ENCODE results near the gene MFSD6. TPM values are rescaled to one million over a fixed set of nuclear protein-coding genes. Genes with fewer than 3 reads are reported as not detected.

MFSD6 gene
- polyA plus RNA-seq, 1 of the 3 experiments (the other 2 are of a cell fraction), result 15.1 TPM

DNA sequence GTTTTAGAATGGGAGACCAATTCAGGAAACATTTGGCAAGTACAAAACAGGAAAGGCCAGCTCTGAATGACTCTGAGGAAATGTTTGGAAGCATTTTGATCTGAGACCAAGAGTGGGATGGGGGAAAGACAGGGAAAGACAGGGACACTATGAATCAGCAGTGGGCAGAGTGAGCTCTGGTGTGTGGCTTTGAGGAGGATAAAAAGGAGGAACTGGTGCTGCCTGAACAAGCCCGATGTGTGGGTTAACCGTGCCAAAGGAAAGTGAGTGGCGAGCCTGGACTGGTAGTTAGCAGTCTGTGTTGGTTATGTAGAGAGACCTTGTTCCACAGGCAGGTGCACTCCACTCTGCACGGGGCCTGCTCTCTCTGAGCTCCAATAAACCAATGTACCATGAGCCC is 5.3 kb downstream of the MFSD6 start:
- H3K27ac ChIP-seq (ENCODE audit: low read depth in 2 of 2, low read length in 1 of 2), result no peak overlapping the region
- H2AFZ ChIP-seq (ENCODE audit: low read depth), result no peak overlapping the region
- CTCF ChIA-PET, result interaction anchor here (0.9 to 1.0 kb wide), 2 partner anchors 97 to 638 kb away, joined by 3 read pairs; no protein-coding TSS in a partner anchor
- no peaks in the 10 kb centered on the region for H3K9me2 ChIP-seq
- POLR2A ChIA-PET, result no interaction called here
- peaks cover 9 to 17% of the 10 kb centered on the region in 2 experiments; a peak in 3 of 4 replicates for H3K4me1 ChIP-seq (ENCODE audit: control insufficient read depth in 1 of 2, insufficient read depth in 2 of 2, low read depth in 1 of 2, low read length in 1 of 2)
- no peaks in the 10 kb centered on the region for H3K36me3 ChIP-seq (replicated peaks in 1 of 2; ENCODE audit: control insufficient read depth in 1 of 2, insufficient read depth in 2 of 2, low read length in 1 of 2)
- no peaks in the 10 kb centered on the region for H3F3A ChIP-seq (replicated peaks; ENCODE audit: insufficient read depth)
- WGBS (ENCODE audit: low lambda C conversion rate), result 95% methylated on average over 3 of the region's 4 CpGs
- H3K79me2 ChIP-seq (ENCODE audit: insufficient read depth), result no peaks in the 10 kb centered on the region
- H3K9me3 ChIP-seq, result no peaks in the 10 kb centered on the region
- no peaks in the 10 kb centered on the region for H4K20me1 ChIP-seq (ENCODE audit: insufficient read depth)
- DNase-seq, result no peak
- H3K9ac ChIP-seq, result no peak overlapping the region
- no peaks in the 10 kb centered on the region for H3K27me3 ChIP-seq (ENCODE audit: insufficient read depth)
- H3K4me2 ChIP-seq, result no peak overlapping the region
- TF ChIP-seq, protein P1, sequence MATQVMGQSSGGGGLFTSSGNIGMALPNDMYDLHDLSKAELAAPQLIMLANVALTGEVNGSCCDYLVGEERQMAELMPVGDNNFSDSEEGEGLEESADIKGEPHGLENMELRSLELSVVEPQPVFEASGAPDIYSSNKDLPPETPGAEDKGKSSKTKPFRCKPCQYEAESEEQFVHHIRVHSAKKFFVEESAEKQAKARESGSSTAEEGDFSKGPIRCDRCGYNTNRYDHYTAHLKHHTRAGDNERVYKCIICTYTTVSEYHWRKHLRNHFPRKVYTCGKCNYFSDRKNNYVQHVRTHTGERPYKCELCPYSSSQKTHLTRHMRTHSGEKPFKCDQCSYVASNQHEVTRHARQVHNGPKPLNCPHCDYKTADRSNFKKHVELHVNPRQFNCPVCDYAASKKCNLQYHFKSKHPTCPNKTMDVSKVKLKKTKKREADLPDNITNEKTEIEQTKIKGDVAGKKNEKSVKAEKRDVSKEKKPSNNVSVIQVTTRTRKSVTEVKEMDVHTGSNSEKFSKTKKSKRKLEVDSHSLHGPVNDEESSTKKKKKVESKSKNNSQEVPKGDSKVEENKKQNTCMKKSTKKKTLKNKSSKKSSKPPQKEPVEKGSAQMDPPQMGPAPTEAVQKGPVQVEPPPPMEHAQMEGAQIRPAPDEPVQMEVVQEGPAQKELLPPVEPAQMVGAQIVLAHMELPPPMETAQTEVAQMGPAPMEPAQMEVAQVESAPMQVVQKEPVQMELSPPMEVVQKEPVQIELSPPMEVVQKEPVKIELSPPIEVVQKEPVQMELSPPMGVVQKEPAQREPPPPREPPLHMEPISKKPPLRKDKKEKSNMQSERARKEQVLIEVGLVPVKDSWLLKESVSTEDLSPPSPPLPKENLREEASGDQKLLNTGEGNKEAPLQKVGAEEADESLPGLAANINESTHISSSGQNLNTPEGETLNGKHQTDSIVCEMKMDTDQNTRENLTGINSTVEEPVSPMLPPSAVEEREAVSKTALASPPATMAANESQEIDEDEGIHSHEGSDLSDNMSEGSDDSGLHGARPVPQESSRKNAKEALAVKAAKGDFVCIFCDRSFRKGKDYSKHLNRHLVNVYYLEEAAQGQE (IDR thresholded peaks at IDR 0.05; ENCODE audit: low read depth, low read length), result no peak
- TF ChIP-seq FOSL2 (IDR thresholded peaks at IDR 0.05; ENCODE audit: borderline replicate concordance, low read depth), result no peak
- no peak for TF ChIP-seq FOXJ3 (CRISPR knock-in tag; IDR thresholded peaks at IDR 0.05)
- no peak for TF ChIP-seq ELF1 (IDR thresholded peaks at IDR 0.05)
- no peak for TF ChIP-seq EZH2phosphoT487 (IDR thresholded peaks at IDR 0.05; ENCODE audit: borderline replicate concordance, low read depth)
- TF ChIP-seq, protein P2, sequence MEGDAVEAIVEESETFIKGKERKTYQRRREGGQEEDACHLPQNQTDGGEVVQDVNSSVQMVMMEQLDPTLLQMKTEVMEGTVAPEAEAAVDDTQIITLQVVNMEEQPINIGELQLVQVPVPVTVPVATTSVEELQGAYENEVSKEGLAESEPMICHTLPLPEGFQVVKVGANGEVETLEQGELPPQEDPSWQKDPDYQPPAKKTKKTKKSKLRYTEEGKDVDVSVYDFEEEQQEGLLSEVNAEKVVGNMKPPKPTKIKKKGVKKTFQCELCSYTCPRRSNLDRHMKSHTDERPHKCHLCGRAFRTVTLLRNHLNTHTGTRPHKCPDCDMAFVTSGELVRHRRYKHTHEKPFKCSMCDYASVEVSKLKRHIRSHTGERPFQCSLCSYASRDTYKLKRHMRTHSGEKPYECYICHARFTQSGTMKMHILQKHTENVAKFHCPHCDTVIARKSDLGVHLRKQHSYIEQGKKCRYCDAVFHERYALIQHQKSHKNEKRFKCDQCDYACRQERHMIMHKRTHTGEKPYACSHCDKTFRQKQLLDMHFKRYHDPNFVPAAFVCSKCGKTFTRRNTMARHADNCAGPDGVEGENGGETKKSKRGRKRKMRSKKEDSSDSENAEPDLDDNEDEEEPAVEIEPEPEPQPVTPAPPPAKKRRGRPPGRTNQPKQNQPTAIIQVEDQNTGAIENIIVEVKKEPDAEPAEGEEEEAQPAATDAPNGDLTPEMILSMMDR (IDR thresholded peaks at IDR 0.05), result no peak
- TF ChIP-seq, protein P3, sequence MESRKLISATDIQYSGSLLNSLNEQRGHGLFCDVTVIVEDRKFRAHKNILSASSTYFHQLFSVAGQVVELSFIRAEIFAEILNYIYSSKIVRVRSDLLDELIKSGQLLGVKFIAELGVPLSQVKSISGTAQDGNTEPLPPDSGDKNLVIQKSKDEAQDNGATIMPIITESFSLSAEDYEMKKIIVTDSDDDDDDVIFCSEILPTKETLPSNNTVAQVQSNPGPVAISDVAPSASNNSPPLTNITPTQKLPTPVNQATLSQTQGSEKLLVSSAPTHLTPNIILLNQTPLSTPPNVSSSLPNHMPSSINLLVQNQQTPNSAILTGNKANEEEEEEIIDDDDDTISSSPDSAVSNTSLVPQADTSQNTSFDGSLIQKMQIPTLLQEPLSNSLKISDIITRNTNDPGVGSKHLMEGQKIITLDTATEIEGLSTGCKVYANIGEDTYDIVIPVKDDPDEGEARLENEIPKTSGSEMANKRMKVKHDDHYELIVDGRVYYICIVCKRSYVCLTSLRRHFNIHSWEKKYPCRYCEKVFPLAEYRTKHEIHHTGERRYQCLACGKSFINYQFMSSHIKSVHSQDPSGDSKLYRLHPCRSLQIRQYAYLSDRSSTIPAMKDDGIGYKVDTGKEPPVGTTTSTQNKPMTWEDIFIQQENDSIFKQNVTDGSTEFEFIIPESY (IDR thresholded peaks at IDR 0.05; ENCODE audit: borderline replicate concordance, low read depth), result no peak
- no peak for TF ChIP-seq JUND (IDR thresholded peaks at IDR 0.05)
- no peak for TF ChIP-seq GATA2 (CRISPR knock-in tag; IDR thresholded peaks at IDR 0.05)
- TF ChIP-seq EP300 (IDR thresholded peaks at IDR 0.05; ENCODE audit: borderline replicate concordance in 1 of 2, low read depth in 1 of 2, low read length in 1 of 2), result no peak
- no peak for TF ChIP-seq SMC3 (IDR thresholded peaks at IDR 0.05; ENCODE audit: low read depth, low read length)
- TF ChIP-seq MXI1 (IDR thresholded peaks at IDR 0.05; ENCODE audit: low read depth, low read length), result no peak
- TF ChIP-seq TCF12 (IDR thresholded peaks at IDR 0.05), result no peak
- no peak for TF ChIP-seq NRF1 (IDR thresholded peaks at IDR 0.05; ENCODE audit: low read depth, low read length)
- TF ChIP-seq, protein P4, sequence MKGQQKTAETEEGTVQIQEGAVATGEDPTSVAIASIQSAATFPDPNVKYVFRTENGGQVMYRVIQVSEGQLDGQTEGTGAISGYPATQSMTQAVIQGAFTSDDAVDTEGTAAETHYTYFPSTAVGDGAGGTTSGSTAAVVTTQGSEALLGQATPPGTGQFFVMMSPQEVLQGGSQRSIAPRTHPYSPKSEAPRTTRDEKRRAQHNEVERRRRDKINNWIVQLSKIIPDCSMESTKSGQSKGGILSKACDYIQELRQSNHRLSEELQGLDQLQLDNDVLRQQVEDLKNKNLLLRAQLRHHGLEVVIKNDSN (IDR thresholded peaks at IDR 0.05; ENCODE audit: borderline replicate concordance, low read depth), result no peak
- TF ChIP-seq NFIC (IDR thresholded peaks at IDR 0.05; ENCODE audit: borderline replicate concordance), result no peak
- H3K4me3 ChIP-seq (ENCODE audit: low read depth in 2 of 2, low read length in 1 of 2), result no peak overlapping the region
